ENCODE measurements around the gene SOX18.

The SOX18 gene

DNA sequence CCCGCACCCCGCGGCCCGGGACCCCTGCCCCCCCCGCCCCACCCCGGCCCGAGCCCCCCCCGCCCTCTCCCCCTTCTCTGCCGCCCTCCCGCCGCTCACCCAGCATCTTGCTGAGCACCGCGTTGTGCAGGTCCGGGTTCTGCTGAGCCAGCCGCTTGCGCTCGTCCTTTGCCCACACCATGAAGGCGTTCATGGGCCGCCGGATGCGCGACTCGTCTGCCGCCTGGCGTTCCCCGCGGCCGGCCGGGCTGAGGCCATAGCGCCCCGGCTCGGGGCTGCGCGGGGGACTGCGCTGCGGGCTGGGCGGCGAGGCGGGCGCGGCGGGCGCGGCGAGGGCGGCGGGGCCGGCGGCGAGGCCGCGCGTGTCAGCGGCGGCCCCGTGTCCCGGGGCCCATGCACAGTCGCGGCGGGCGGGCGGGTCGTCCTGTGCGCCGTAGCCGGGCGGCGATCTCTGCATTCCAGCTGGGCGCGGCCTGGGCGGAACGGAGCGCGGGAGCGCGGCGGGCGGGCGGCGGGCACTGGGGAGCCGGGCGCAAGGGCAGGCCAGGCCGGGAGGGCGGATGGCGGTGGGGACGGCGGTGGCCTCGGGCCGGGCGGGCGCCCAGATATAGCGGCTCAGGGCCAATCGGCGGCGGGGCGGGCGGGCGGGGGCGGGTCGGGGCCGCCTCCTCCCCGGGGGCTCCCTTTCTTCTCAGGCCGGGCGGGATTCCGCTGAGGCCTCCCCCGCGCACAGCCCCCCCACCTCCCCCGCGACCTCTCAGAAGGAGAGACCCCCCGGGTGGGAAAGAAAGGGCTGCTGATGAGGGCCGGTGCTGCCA is at the start of gene SOX18:
SOX18 (minus strand) TSS at position 580 of the 818 bp plus-strand sequence; CDS start at position 457, 123 bp downstream.
- DNase-seq (ENCODE audit: low read depth, low spot score): no peak
- Histone ChIP-seq H3K9me3 (ENCODE audit: insufficient read depth, low read length) (no peaks in the 10 kb centered on the region), H3K4me3 (ENCODE audit: insufficient read length, low read depth) (peak within 1 kb of the TSS; percentile 42), H3K27me3 (ENCODE audit: insufficient read depth, insufficient read length) (peaks cover 38% of the 10 kb centered on the region), H3K36me3 (ENCODE audit: insufficient read depth, insufficient read length, low read length) (peaks cover 3% of the 10 kb centered on the region), H3K4me1 (ENCODE audit: insufficient read depth, insufficient read length) (peaks cover 43% of the 10 kb centered on the region), H3K9ac (ENCODE audit: insufficient read length, low read depth) (peak within 1 kb of the TSS; percentile 72)
- no peak for TF ChIP-seq ZNF274 (IDR thresholded peaks at IDR 0.05; ENCODE audit: low read depth, low read length)
- no peak for TF ChIP-seq YY1 (IDR thresholded peaks at IDR 0.05; ENCODE audit: insufficient read depth, insufficient read length)
- TF ChIP-seq SUZ12 (IDR thresholded peaks at IDR 0.05; ENCODE audit: extremely low read depth, insufficient read depth, insufficient read length): no peak

DNA sequence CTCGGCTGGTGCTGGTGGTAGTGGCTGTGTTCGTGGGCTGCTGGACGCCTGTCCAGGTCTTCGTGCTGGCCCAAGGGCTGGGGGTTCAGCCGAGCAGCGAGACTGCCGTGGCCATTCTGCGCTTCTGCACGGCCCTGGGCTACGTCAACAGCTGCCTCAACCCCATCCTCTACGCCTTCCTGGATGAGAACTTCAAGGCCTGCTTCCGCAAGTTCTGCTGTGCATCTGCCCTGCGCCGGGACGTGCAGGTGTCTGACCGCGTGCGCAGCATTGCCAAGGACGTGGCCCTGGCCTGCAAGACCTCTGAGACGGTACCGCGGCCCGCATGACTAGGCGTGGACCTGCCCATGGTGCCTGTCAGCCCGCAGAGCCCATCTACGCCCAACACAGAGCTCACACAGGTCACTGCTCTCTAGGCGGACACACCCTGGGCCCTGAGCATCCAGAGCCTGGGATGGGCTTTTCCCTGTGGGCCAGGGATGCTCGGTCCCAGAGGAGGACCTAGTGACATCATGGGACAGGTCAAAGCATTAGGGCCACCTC is 49.1 kb upstream of the SOX18 start:
- H3K27me3 ChIP-seq (ENCODE audit: insufficient read depth, insufficient read length): peaks cover 23% of the 10 kb centered on the region
- H3K9me3 ChIP-seq (ENCODE audit: insufficient read depth, low read length): no peaks in the 10 kb centered on the region
- peak overlapping the region; percentile 2 for H3K4me3 ChIP-seq (ENCODE audit: insufficient read length, low read depth)
- no peaks in the 10 kb centered on the region for H3K36me3 ChIP-seq (ENCODE audit: insufficient read depth, insufficient read length, low read length)
- DNase-seq (ENCODE audit: low read depth, low spot score): no peak
- TF ChIP-seq YY1 (IDR thresholded peaks at IDR 0.05; ENCODE audit: insufficient read depth, insufficient read length) (no peak), SUZ12 (IDR thresholded peaks at IDR 0.05; ENCODE audit: extremely low read depth, insufficient read depth, insufficient read length) (no peak), ZNF274 (IDR thresholded peaks at IDR 0.05; ENCODE audit: low read depth, low read length) (no peak)
- no peak overlapping the region for H3K9ac ChIP-seq (ENCODE audit: insufficient read length, low read depth)
- peaks cover 13% of the 10 kb centered on the region for H3K4me1 ChIP-seq (ENCODE audit: insufficient read depth, insufficient read length)

DNA sequence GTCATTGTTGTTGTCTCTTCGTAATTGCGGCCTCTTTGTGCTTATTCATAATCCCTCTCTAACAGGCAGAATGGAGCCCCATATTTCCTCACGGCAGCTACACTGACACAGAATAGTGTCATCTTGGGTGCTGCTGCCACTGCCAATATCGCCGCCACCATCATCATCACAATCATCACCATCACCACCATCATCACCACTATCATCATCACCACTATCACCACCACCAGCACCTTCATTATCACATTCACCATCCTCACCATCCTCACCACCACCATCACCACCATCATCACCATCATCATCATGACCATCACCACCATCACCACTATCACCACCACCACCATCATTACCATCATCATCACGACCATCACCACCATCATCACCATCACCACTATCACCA is 47.1 kb upstream of the SOX18 start:
- H3K4me3 ChIP-seq (ENCODE audit: insufficient read length, low read depth): no peak overlapping the region
- DNase-seq (ENCODE audit: low read depth, low spot score): no peak
- H3K9ac ChIP-seq (ENCODE audit: insufficient read length, low read depth): no peak overlapping the region
- H3K27me3 ChIP-seq (ENCODE audit: insufficient read depth, insufficient read length): peaks cover 17% of the 10 kb centered on the region
- H3K4me1 ChIP-seq (ENCODE audit: insufficient read depth, insufficient read length): peaks cover 18% of the 10 kb centered on the region
- no peak for TF ChIP-seq YY1 (IDR thresholded peaks at IDR 0.05; ENCODE audit: insufficient read depth, insufficient read length)
- no peak for TF ChIP-seq SUZ12 (IDR thresholded peaks at IDR 0.05; ENCODE audit: extremely low read depth, insufficient read depth, insufficient read length)
- TF ChIP-seq ZNF274 (IDR thresholded peaks at IDR 0.05; ENCODE audit: low read depth, low read length): no peak
- no peaks in the 10 kb centered on the region for H3K36me3 ChIP-seq (ENCODE audit: insufficient read depth, insufficient read length, low read length)
- no peaks in the 10 kb centered on the region for H3K9me3 ChIP-seq (ENCODE audit: insufficient read depth, low read length)

DNA sequence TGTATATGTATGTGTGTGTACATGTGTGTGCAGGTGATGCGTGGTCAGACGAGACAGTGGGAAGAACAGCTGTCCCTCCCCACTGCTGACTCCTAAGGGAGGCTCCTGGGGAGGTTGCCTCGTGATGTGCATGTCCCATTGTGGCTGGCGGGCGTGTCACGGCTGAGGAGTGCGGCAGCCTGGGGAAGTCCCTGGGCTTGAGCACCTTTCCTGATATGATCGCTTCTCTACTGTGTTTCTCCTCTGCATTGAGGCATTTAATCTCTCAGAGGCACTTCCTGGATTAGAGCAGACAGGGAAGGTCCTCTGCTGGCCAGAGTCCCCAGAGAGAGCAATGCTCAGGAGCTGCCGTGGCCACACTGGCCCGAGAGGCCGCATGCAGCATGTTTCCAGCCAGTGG is 46.5 kb upstream of the SOX18 start:
- Histone ChIP-seq H3K4me1 (ENCODE audit: insufficient read depth, insufficient read length) (peaks cover 19% of the 10 kb centered on the region), H3K9ac (ENCODE audit: insufficient read length, low read depth) (no peak overlapping the region), H3K4me3 (ENCODE audit: insufficient read length, low read depth) (no peak overlapping the region), H3K9me3 (ENCODE audit: insufficient read depth, low read length) (no peaks in the 10 kb centered on the region), H3K36me3 (ENCODE audit: insufficient read depth, insufficient read length, low read length) (no peaks in the 10 kb centered on the region), H3K27me3 (ENCODE audit: insufficient read depth, insufficient read length) (peaks cover 11% of the 10 kb centered on the region)
- TF ChIP-seq YY1 (IDR thresholded peaks at IDR 0.05; ENCODE audit: insufficient read depth, insufficient read length) (no peak), SUZ12 (IDR thresholded peaks at IDR 0.05; ENCODE audit: extremely low read depth, insufficient read depth, insufficient read length) (no peak), ZNF274 (IDR thresholded peaks at IDR 0.05; ENCODE audit: low read depth, low read length) (no peak)
- no peak for DNase-seq (ENCODE audit: low read depth, low spot score)

DNA sequence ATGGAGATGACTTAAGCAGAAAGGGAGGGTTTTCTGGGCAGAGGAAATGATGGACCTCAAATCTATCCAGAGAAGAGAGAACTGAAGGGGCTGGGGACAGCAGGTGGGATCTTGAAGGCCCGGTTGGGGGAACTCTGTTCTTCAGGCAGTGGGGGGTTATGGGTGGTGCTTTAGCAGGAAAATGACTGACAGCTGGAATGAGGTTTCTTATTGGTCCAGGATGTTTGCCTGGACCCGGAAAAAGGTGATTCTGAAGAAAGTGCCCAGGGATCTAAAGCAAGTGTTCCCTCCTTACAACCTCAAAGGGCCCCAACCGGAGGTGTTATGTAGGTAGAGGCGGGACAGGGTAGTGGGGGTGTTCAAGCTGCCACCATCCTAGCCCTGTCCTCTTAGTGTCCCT is 46.0 kb upstream of the SOX18 start:
- TF ChIP-seq ZNF274 (IDR thresholded peaks at IDR 0.05; ENCODE audit: low read depth, low read length) (no peak), SUZ12 (IDR thresholded peaks at IDR 0.05; ENCODE audit: extremely low read depth, insufficient read depth, insufficient read length) (no peak), YY1 (IDR thresholded peaks at IDR 0.05; ENCODE audit: insufficient read depth, insufficient read length) (no peak)
- no peak for DNase-seq (ENCODE audit: low read depth, low spot score)
- no peaks in the 10 kb centered on the region for H3K9me3 ChIP-seq (ENCODE audit: insufficient read depth, low read length)
- peaks cover 6% of the 10 kb centered on the region for H3K27me3 ChIP-seq (ENCODE audit: insufficient read depth, insufficient read length)
- H3K9ac ChIP-seq (ENCODE audit: insufficient read length, low read depth): no peak overlapping the region
- H3K4me3 ChIP-seq (ENCODE audit: insufficient read length, low read depth): no peak overlapping the region
- H3K36me3 ChIP-seq (ENCODE audit: insufficient read depth, insufficient read length, low read length): no peaks in the 10 kb centered on the region
- peaks cover 19% of the 10 kb centered on the region for H3K4me1 ChIP-seq (ENCODE audit: insufficient read depth, insufficient read length)

DNA sequence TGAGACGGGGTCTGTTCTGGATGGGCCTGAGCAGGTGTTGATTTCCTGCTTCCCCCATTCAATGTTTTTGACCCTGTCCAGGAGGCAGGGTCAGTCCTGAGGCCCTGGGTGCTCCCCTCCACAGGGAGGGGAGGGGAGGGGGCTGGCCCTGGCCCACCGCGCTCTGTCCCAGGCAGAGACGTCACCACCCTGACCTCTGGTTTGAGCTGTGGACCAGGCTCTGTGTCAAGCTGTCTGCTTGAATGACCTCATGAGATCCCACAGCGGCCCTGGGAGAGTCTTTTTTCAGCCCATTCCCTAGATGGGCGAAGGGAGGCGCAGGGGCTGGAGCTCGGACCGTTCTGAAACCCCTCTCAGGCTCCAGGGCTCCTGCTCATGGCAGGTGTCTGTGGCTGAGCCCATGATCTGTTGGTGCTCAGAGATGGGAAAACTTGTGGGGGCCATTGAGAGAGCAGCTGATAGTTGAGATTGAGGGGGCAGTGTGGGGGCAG is 43.6 kb upstream of the SOX18 start:
- Histone ChIP-seq H3K4me3 (ENCODE audit: insufficient read length, low read depth) (no peak overlapping the region), H3K9ac (ENCODE audit: insufficient read length, low read depth) (no peak overlapping the region), H3K36me3 (ENCODE audit: insufficient read depth, insufficient read length, low read length) (no peaks in the 10 kb centered on the region), H3K27me3 (ENCODE audit: insufficient read depth, insufficient read length) (peaks cover 19% of the 10 kb centered on the region), H3K4me1 (ENCODE audit: insufficient read depth, insufficient read length) (peaks cover 10% of the 10 kb centered on the region), H3K9me3 (ENCODE audit: insufficient read depth, low read length) (no peaks in the 10 kb centered on the region)
- no peak for DNase-seq (ENCODE audit: low read depth, low spot score)
- TF ChIP-seq ZNF274 (IDR thresholded peaks at IDR 0.05; ENCODE audit: low read depth, low read length): no peak
- TF ChIP-seq SUZ12 (IDR thresholded peaks at IDR 0.05; ENCODE audit: extremely low read depth, insufficient read depth, insufficient read length): no peak
- no peak for TF ChIP-seq YY1 (IDR thresholded peaks at IDR 0.05; ENCODE audit: insufficient read depth, insufficient read length)

Measured in NT2/D1 (cell line).